SU-DHL-6 (cell line): Measurements from ENCODE around the gene CHD2.

Source experiments
- CTCF ChIP-seq: fragments of 200-600 bp; sonication (generic); IDR thresholded peaks from one replicate; pipeline ENCODE4 v1.5.1; 2017; ENCODE audit warnings: antibody characterized with exemption, mild to moderate bottlenecking, low read length, moderate library complexity; ENCODE audit not compliant: insufficient read depth, poor library complexity, severe bottlenecking
- EZH2phosphoT487 ChIP-seq: fragments of 200-600 bp; sonication (generic), shearing (Covaris generic); conservative IDR thresholded peaks from 2 replicates; pipeline ENCODE4 v1.6.1; 2018; ENCODE audit warnings: mild to moderate bottlenecking, antibody characterized with exemption, low read length, moderate library complexity, mixed read lengths

GRCh38 chr15:93031103-93031464 lies 131.0 kb downstream of the CHD2 start:
- no peak for TF ChIP-seq CTCF
- TF ChIP-seq EZH2phosphoT487, result no peak
